ENCODE results near the gene KCNH2.

- no peak for TF ChIP-seq REST (IDR thresholded peaks at IDR 0.05; ENCODE audit: insufficient read depth in 1 of 2, low read depth in 2 of 2, low read length in 2 of 2)
- no peak for TF ChIP-seq TAF1 (IDR thresholded peaks at IDR 0.05; ENCODE audit: borderline replicate concordance, insufficient read depth, low read length)
- TF ChIP-seq POLR2AphosphoS5 (IDR thresholded peaks at IDR 0.05; ENCODE audit: low read depth, low read length): no peak
- TF ChIP-seq SIN3A (IDR thresholded peaks at IDR 0.05; ENCODE audit: borderline replicate concordance, insufficient read depth, low read length): no peak
- no peak for TF ChIP-seq FOXP2 (optimal IDR thresholded peaks at IDR 0.05; ENCODE audit: borderline replicate concordance, extremely low read depth, extremely low read length, insufficient read depth)
These were observed 81.4 kb downstream of the KCNH2 start for GRCh38 chr7:150896562-150897209.
